HG02623 (cell line): ENCODE measurements around the gene CNDP1.
"Not testable (repeated sequence)": the region's sequence is repeated elsewhere in the genome, so short reads cannot be mapped to it uniquely, and the experiment has no call there.

Experiments
- ATAC-seq: cut with Tn5 transposase; IDR thresholded peaks from one replicate; pipeline ENCODE4 v1.9.1; 2021; ENCODE audit warnings: moderate library complexity; ENCODE audit not compliant: unreplicated experiment

CNDP1 gene

GRCh38 chr18:74520096-74520833 is 14.0 kb upstream of the CNDP1 start:
- no peak for ATAC-seq

GRCh38 chr18:74521068-74521725 is 13.1 kb upstream of the CNDP1 start:
- ATAC-seq = no peak

GRCh38 chr18:74522635-74523548 is 11.4 kb upstream of the CNDP1 start:
- ATAC-seq = no peak

- ATAC-seq = no peak
Measured at GRCh38 chr18:74524097-74524496, 10.2 kb upstream of the CNDP1 start.

- not testable (repeated sequence) for ATAC-seq
Measured at GRCh38 chr18:74524915-74525314, 9.4 kb upstream of the CNDP1 start.

GRCh38 chr18:74525741-74526140 is 8.6 kb upstream of the CNDP1 start:
- ATAC-seq = no peak

- no peak for ATAC-seq
Measured at GRCh38 chr18:74526488-74526887, 7.8 kb upstream of the CNDP1 start.

- ATAC-seq = no peak
Measured at GRCh38 chr18:74528478-74528877, 5.8 kb upstream of the CNDP1 start.

- no peak for ATAC-seq
Measured at GRCh38 chr18:74528913-74529312, 5.4 kb upstream of the CNDP1 start.

- ATAC-seq = no peak
Measured at GRCh38 chr18:74529378-74529777, 4.9 kb upstream of the CNDP1 start.

GRCh38 chr18:74529811-74530583 is 4.3 kb upstream of the CNDP1 start:
- no peak for ATAC-seq

- no peak for ATAC-seq
Measured at GRCh38 chr18:74530584-74530862, 3.8 kb upstream of the CNDP1 start.

- ATAC-seq = no peak
Measured at GRCh38 chr18:74531043-74531442, 3.3 kb upstream of the CNDP1 start.

GRCh38 chr18:74532511-74533025 is 1.7 kb upstream of the CNDP1 start:
- no peak for ATAC-seq

GRCh38 chr18:74533666-74534065 is 634 bp upstream of the CNDP1 start:
- ATAC-seq = no peak

- ATAC-seq = peak; percentile 60
Measured at GRCh38 chr18:74534981-74535649, 815 bp downstream of the CNDP1 start.

GRCh38 chr18:74539289-74539688 is 5.0 kb downstream of the CNDP1 start:
- no peak for ATAC-seq

GRCh38 chr18:74540652-74541421 is 6.5 kb downstream of the CNDP1 start:
- no peak for ATAC-seq

GRCh38 chr18:74541703-74542555 is 7.6 kb downstream of the CNDP1 start:
- no peak for ATAC-seq
